GM12878 (cell line): ENCODE results near the gene GPR17. TPM values are rescaled to one million over a fixed set of nuclear protein-coding genes. Genes with fewer than 3 reads are reported as not detected.

Source experiments
- ATAC-seq: fragments of 200-7000 bp; cut with Tn5 transposase; 3 replicates; pipeline ENCODE4 v1.9.1; 2020; ENCODE audit warnings: mild to moderate bottlenecking, moderate library complexity
- BruUV-seq: library from RNA; stranded (reverse); fragments of 400-500 nt; replicated peaks from 2 replicates; lab custom pipeline; 2021; lab: Mats Ljungman, UMichigan
- CTCF ChIA-PET: fragments of 300-600 bp; sonication (Branson Sonifier 250); formaldehyde crosslinking; extraction: SDS; loops from one replicate; lab custom pipeline; 2021; ENCODE audit warnings: inconsistent platforms; lab: Yijun Ruan, JAX
- POLR2A ChIA-PET: fragments of 350-600 bp; formaldehyde crosslinking; extraction: SDS; loops from one replicate; lab custom pipeline; 2021; ENCODE audit warnings: inconsistent platforms; lab: Charles Lee
- RAD21 ChIA-PET: fragments of 300-600 bp; sonication (Branson Sonifier 250); formaldehyde crosslinking; loops from one replicate; lab custom pipeline; 2023; ENCODE audit warnings: antibody characterized with exemption; ENCODE audit not compliant: unreplicated experiment; lab: Charles Lee
- SMC1A ChIA-PET: fragments of 300-600 bp; sonication (Branson Sonifier 250); formaldehyde crosslinking; loops from one replicate; lab custom pipeline; 2023; ENCODE audit not compliant: unreplicated experiment, uncharacterized antibody; lab: Charles Lee
- DNase-seq: peaks from one replicate; pipeline ENCODE4 v3.0.0-alpha.2; 2011; ENCODE audit warnings: low read depth, low spot score
- FAIRE-seq: peaks from 3 replicates; lab custom pipeline; 2011; peaks lifted over from hg19 to GRCh38; lab: Jason Lieb, UNC
- H2AFZ ChIP-seq: 2 replicates; pipeline ENCODE4 v1.6.0; 2011; ENCODE audit warnings: low read depth, low read length, control low read depth; ENCODE audit not compliant: control insufficient read depth
- H3K27ac ChIP-seq: 2 replicates; pipeline ENCODE4 v1.5.1; 2011; ENCODE audit warnings: control low read depth; ENCODE audit not compliant: control insufficient read depth, insufficient read depth
- H3K27me3 ChIP-seq, 2 experiments: replicated peaks in 1 of 2; 2 replicates each; pipeline versions ENCODE4 v1.6.0 to v1.6.1; 2011; ENCODE audit warnings: low read length in 1 of 2; ENCODE audit not compliant: control insufficient read depth in 2 of 2, insufficient read depth in 2 of 2
- H3K36me3 ChIP-seq, 2 experiments: 2 replicates each; pipeline ENCODE4 v1.5.1; 2011; ENCODE audit warnings: low read length in 1 of 2; ENCODE audit not compliant: control insufficient read depth in 2 of 2, insufficient read depth in 2 of 2
- H3K4me1 ChIP-seq: 2 replicates; pipeline ENCODE4 v1.6.1; 2011; ENCODE audit warnings: mild to moderate bottlenecking, low read length, moderate library complexity, mixed read lengths; ENCODE audit not compliant: control insufficient read depth, insufficient read depth
- H3K4me2 ChIP-seq: 2 replicates; pipeline ENCODE4 v1.6.0; 2011; ENCODE audit warnings: control low read depth; ENCODE audit not compliant: control insufficient read depth, insufficient read depth
- H3K4me3 ChIP-seq: fragments of 200-600 bp; sonication (generic); 2 replicates; pipeline ENCODE4 v1.5.1; 2016
- H3K79me2 ChIP-seq: 2 replicates; pipeline ENCODE4 v1.6.0; 2011; ENCODE audit warnings: low read length; ENCODE audit not compliant: control insufficient read depth, insufficient read depth
- H3K9ac ChIP-seq: 2 replicates; pipeline ENCODE4 v1.8.0; 2011; ENCODE audit warnings: low read length, control low read depth, mixed read lengths; ENCODE audit not compliant: control insufficient read depth, insufficient read depth
- H3K9me3 ChIP-seq: replicated peaks from 3 replicates; pipeline ENCODE4 v1.5.1; 2011; ENCODE audit warnings: mild to moderate bottlenecking, low read length; ENCODE audit not compliant: control insufficient read depth, insufficient read depth
- H4K20me1 ChIP-seq: 2 replicates; pipeline ENCODE4 v1.6.0; 2011; ENCODE audit not compliant: control insufficient read depth, insufficient read depth
- BCLAF1 ChIP-seq: fragments of 450-650 bp; IDR thresholded peaks from 2 replicates; pipeline ENCODE4 v1.6.1; 2017; ENCODE audit warnings: antibody characterized with exemption, mild to moderate bottlenecking, moderate library complexity
- FOS ChIP-seq: IDR thresholded peaks from 3 replicates; pipeline ENCODE4 v1.6.1; 2011; ENCODE audit warnings: borderline replicate concordance; ENCODE audit not compliant: insufficient read length; ENCODE audit errors: extremely low read depth
- GATAD2B ChIP-seq: fragments of 450-650 bp; conservative IDR thresholded peaks from 2 replicates; pipeline ENCODE4 v1.6.1; 2017; ENCODE audit warnings: low read depth, mild to moderate bottlenecking, moderate library complexity
- HSF1 ChIP-seq: fragments of 150-350 bp; IDR thresholded peaks from 2 replicates; pipeline ENCODE4 v1.6.1; 2014; ENCODE audit warnings: mild to moderate bottlenecking, low read depth, low read length
- KLF5 ChIP-seq: fragments of 450-650 bp; IDR thresholded peaks from 2 replicates; pipeline ENCODE4 v1.6.1; 2014; ENCODE audit warnings: mild to moderate bottlenecking; ENCODE audit not compliant: partially characterized antibody
- LARP7 ChIP-seq: fragments of 450-650 bp; IDR thresholded peaks from 2 replicates; pipeline ENCODE4 v1.6.1; 2017; ENCODE audit warnings: mild to moderate bottlenecking
- MEF2B ChIP-seq: fragments of 450-650 bp; IDR thresholded peaks from 2 replicates; pipeline ENCODE4 v1.6.1; 2018; ENCODE audit warnings: mild to moderate bottlenecking, moderate library complexity; ENCODE audit not compliant: partially characterized antibody, poor library complexity, severe bottlenecking
- NR2C2 ChIP-seq: IDR thresholded peaks from 2 replicates; pipeline ENCODE4 v1.6.1; 2011; ENCODE audit warnings: borderline replicate concordance, low read depth; ENCODE audit not compliant: control insufficient read depth, insufficient read length
- PKNOX1 ChIP-seq: fragments of 450-650 bp; IDR thresholded peaks from 2 replicates; pipeline ENCODE4 v1.6.1; 2016; ENCODE audit warnings: mild to moderate bottlenecking
- PML ChIP-seq: IDR thresholded peaks from 2 replicates; pipeline ENCODE4 v1.6.1; 2012; ENCODE audit warnings: low read length, inconsistent platforms
- RFX5 ChIP-seq: IDR thresholded peaks from 2 replicates; pipeline ENCODE4 v1.6.1; 2011; ENCODE audit warnings: low read depth, low read length, improper control_type of control experiment
- SIN3A ChIP-seq: IDR thresholded peaks from 2 replicates; pipeline ENCODE4 v1.6.1; 2012; ENCODE audit warnings: low read depth, low read length, improper control_type of control experiment
- SMAD1 ChIP-seq: fragments of 450-650 bp; IDR thresholded peaks from 2 replicates; pipeline ENCODE4 v1.6.1; 2018; ENCODE audit warnings: mild to moderate bottlenecking, low read depth; ENCODE audit not compliant: partially characterized antibody
- SPI1 ChIP-seq: IDR thresholded peaks from 2 replicates; pipeline ENCODE4 v1.6.1; 2011; ENCODE audit warnings: low read depth, mild to moderate bottlenecking, low read length, moderate library complexity, borderline replicate concordance; ENCODE audit not compliant: insufficient read depth
- TBL1XR1 ChIP-seq: IDR thresholded peaks from 2 replicates; pipeline ENCODE4 v1.6.1; 2012; ENCODE audit warnings: low read depth, low read length, improper control_type of control experiment
- TCF7 ChIP-seq: IDR thresholded peaks from 2 replicates; pipeline ENCODE4 v1.6.1; 2014; ENCODE audit warnings: antibody characterized with exemption, borderline replicate concordance
- ZBTB33 ChIP-seq: fragments of 450-650 bp; IDR thresholded peaks from 2 replicates; pipeline ENCODE4 v1.6.1; 2017; ENCODE audit warnings: mild to moderate bottlenecking
- ZSCAN29 ChIP-seq: fragments of 450-650 bp; IDR thresholded peaks from 2 replicates; pipeline ENCODE4 v1.6.1; 2017; ENCODE audit warnings: mild to moderate bottlenecking, moderate library complexity
- WGBS: methylation state at CpG from one replicate; pipeline ENCODE4 v1.1.6; 2016; ENCODE audit warnings: low lambda C conversion rate; ENCODE audit not compliant: insufficient replicate concordance, insufficient coverage; ENCODE audit errors: missing lambda C conversion rate; 5-methylcytosine and 5-hydroxymethylcytosine counted together
- in situ Hi-C: fragments of 300-500 bp; cut with MboI; formaldehyde crosslinking; loops from 9 replicates; pipeline ENCODE4 v1.14.3; 2018; ENCODE audit warnings: mixed read lengths
- intact Hi-C: fragments of 100-400 bp; cut with micrococcal nuclease; formaldehyde crosslinking; loops from one replicate; pipeline ENCODE4 v1.14.2; 2022; ENCODE audit not compliant: unreplicated experiment
- polyA plus RNA-seq, 11 experiments: library from polyadenylated mRNA; depleted of rRNA in 4 of 11; unstranded in 6 of 11; stranded (reverse) in 5 of 11; fragments of >200 nt; fragmentation: Nextera tagmentation in 4 of 11; fragmentation: Illumina TruSeq in 1 of 11; extraction: Ambion mirVana in 4 of 11; extraction: Trizol in 1 of 11; gene quantifications; 1 replicate in 1 of 11; 2 replicates in 10 of 11; pipeline versions ENCODE4 v1.2.1 to v1.2.3, GENCODE V29; 2011 to 2016; ENCODE audit warnings: inconsistent platforms in 2 of 11, missing spikeins in 2 of 11, low read depth in 1 of 11
- total RNA-seq, 4 experiments: library from RNA; depleted of rRNA in 3 of 4; stranded (reverse); fragments of >200 nt in 3 of 4; fragmentation: Illumina TruSeq in 1 of 4; extraction: Trizol in 1 of 4; gene quantifications; 2 replicates each; pipeline versions ENCODE4 v1.2.1 to v1.2.3, GENCODE V29; 2013 to 2021

The GPR17 gene
- total and polyA plus RNA-seq, 10 of the 15 experiments (the other 5 are each of a cell fraction or from before 2014, with no cell fraction given): not detected

GRCh38 chr2:127643439-127644065, 2.4 kb upstream of the GPR17 start:
- H3K4me1 ChIP-seq: no peaks in the 10 kb centered on the region
- no peak overlapping the region for H3K27ac ChIP-seq
- H3K79me2 ChIP-seq: no peaks in the 10 kb centered on the region
- CTCF ChIA-PET: interaction anchor here (1.7 kb wide), 1 partner anchor 447 kb away, joined by 5 read pairs; no protein-coding TSS in a partner anchor
- RAD21 ChIA-PET: no interaction called here
- no peak overlapping the region for H3K4me3 ChIP-seq
- no peak overlapping the region for H3K9ac ChIP-seq
- no peak overlapping the region for H2AFZ ChIP-seq
- SMC1A ChIA-PET: interaction anchor here (0.7 kb wide), 1 partner anchor 52 kb away, joined by 3 read pairs; no protein-coding TSS in a partner anchor
- BruUV-seq: no TSS peak
- H3K9me3 ChIP-seq: no peaks in the 10 kb centered on the region
- ATAC-seq (no peak), FAIRE-seq (no peak), DNase-seq (no peak)
- POLR2A ChIA-PET: no interaction called here
- H3K36me3 ChIP-seq: no peaks in the 10 kb centered on the region
- in situ Hi-C loops (no loop called here), intact Hi-C loops (no loop called here)
- H4K20me1 ChIP-seq: no peaks in the 10 kb centered on the region
- no peak overlapping the region for H3K4me2 ChIP-seq
- 65% methylated on average over 15 of the region's 15 CpGs for WGBS
- H3K27me3 ChIP-seq: no peaks in the 10 kb centered on the region
- no peak for TF ChIP-seq HSF1
- no peak for TF ChIP-seq SIN3A
- no peak for TF ChIP-seq TCF7
- TF ChIP-seq FOS: no peak
- TF ChIP-seq PKNOX1: no peak
- no peak for TF ChIP-seq GATAD2B
- TF ChIP-seq ZBTB33: no peak
- no peak for TF ChIP-seq PML
- no peak for TF ChIP-seq SMAD1
- no peak for TF ChIP-seq RFX5
- TF ChIP-seq BCLAF1: no peak
- TF ChIP-seq KLF5: no peak
- TF ChIP-seq NR2C2: no peak
- TF ChIP-seq LARP7: no peak
- no peak for TF ChIP-seq ZSCAN29
- TF ChIP-seq SPI1: no peak
- no peak for TF ChIP-seq TBL1XR1
- no peak for TF ChIP-seq MEF2B
